Measurements from ENCODE around the gene ENOX2. TPM values are rescaled to one million over a fixed set of nuclear protein-coding genes. Genes with fewer than 3 reads are reported as not detected.

ENOX2 gene
- total and polyA plus RNA-seq, 2 experiments from 2014 or later, result 8.7 to 9.0 TPM

GRCh38 chrX:130840345-130840744, 62.7 kb downstream of the ENOX2 start:
- no peaks in the 10 kb centered on the region for H3K9me3 ChIP-seq (ENCODE audit: low read depth)
- no peaks in the 10 kb centered on the region for H3K79me2 ChIP-seq
- H4K20me1 ChIP-seq (ENCODE audit: insufficient read depth, poor library complexity, severe bottlenecking), result no peaks in the 10 kb centered on the region
- H3K36me3 ChIP-seq (replicated peaks; ENCODE audit: insufficient read depth, low read depth), result no peaks in the 10 kb centered on the region
- no peak overlapping the region for H3K27ac ChIP-seq
- no peaks in the 10 kb centered on the region for H3K27me3 ChIP-seq
- WGBS (ENCODE audit: low lambda C conversion rate, missing lambda C conversion rate), result 51% methylated on average over 2 of the region's 2 CpGs
- H2AFZ ChIP-seq, result no peak overlapping the region
- H3K4me1 ChIP-seq (ENCODE audit: insufficient read depth), result no peaks in the 10 kb centered on the region
- H3K9me2 ChIP-seq (replicated peaks; ENCODE audit: insufficient read depth), result no peaks in the 10 kb centered on the region
- DNase-seq (ENCODE audit: low spot score), result no peak
- no peak overlapping the region for H3K4me3 ChIP-seq
- H3K4me2 ChIP-seq, result no peak overlapping the region
- TF ChIP-seq EZH2phosphoT487 (IDR thresholded peaks at IDR 0.05; ENCODE audit: low read depth, severe bottlenecking, unreplicated experiment), result no peak
- TF ChIP-seq EZH2 (IDR thresholded peaks at IDR 0.05; ENCODE audit: borderline replicate concordance), result no peak
- TF ChIP-seq CTCF (IDR thresholded peaks at IDR 0.05; ENCODE audit: poor library complexity), result no peak

- Histone ChIP-seq H3K9me2 (replicated peaks; ENCODE audit: insufficient read depth) (no peaks in the 10 kb centered on the region), H3K4me2 (no peak overlapping the region), H3K9me3 (ENCODE audit: low read depth) (no peaks in the 10 kb centered on the region), H3K4me1 (ENCODE audit: insufficient read depth) (no peaks in the 10 kb centered on the region), H2AFZ (no peak overlapping the region), H3K36me3 (replicated peaks; ENCODE audit: insufficient read depth, low read depth) (no peaks in the 10 kb centered on the region), H3K79me2 (no peaks in the 10 kb centered on the region), H3K27me3 (no peaks in the 10 kb centered on the region), H3K27ac (no peak overlapping the region), H4K20me1 (ENCODE audit: insufficient read depth, poor library complexity, severe bottlenecking) (no peaks in the 10 kb centered on the region), H3K4me3 (no peak overlapping the region)
- peak; percentile 12 for DNase-seq (ENCODE audit: low spot score)
- 16% methylated on average over 2 of the region's 2 CpGs for WGBS (ENCODE audit: low lambda C conversion rate, missing lambda C conversion rate)
- TF ChIP-seq EZH2phosphoT487 (IDR thresholded peaks at IDR 0.05; ENCODE audit: low read depth, severe bottlenecking, unreplicated experiment) (no peak), EZH2 (IDR thresholded peaks at IDR 0.05; ENCODE audit: borderline replicate concordance) (no peak), CTCF (IDR thresholded peaks at IDR 0.05; ENCODE audit: poor library complexity) (no peak)
These were observed 66.6 kb downstream of the ENOX2 start for GRCh38 chrX:130836447-130836846.

GRCh38 chrX:130834830-130835229, 68.2 kb downstream of the ENOX2 start:
- WGBS (ENCODE audit: low lambda C conversion rate, missing lambda C conversion rate), result 64% methylated on average over 1 of the region's 1 CpG
- no peak overlapping the region for H3K27ac ChIP-seq
- H3K79me2 ChIP-seq, result no peaks in the 10 kb centered on the region

More at GRCh38 chrX:130834830-130835229, 68.2 kb downstream of the ENOX2 start:
- no peaks in the 10 kb centered on the region for H3K36me3 ChIP-seq (replicated peaks; ENCODE audit: insufficient read depth, low read depth)
- H2AFZ ChIP-seq, result no peak overlapping the region
- H3K9me2 ChIP-seq (replicated peaks; ENCODE audit: insufficient read depth), result no peaks in the 10 kb centered on the region
- TF ChIP-seq EZH2phosphoT487 (IDR thresholded peaks at IDR 0.05; ENCODE audit: low read depth, severe bottlenecking, unreplicated experiment), result no peak
- no peak for TF ChIP-seq CTCF (IDR thresholded peaks at IDR 0.05; ENCODE audit: poor library complexity)
- TF ChIP-seq EZH2 (IDR thresholded peaks at IDR 0.05; ENCODE audit: borderline replicate concordance), result no peak
- no peaks in the 10 kb centered on the region for H3K9me3 ChIP-seq (ENCODE audit: low read depth)
- DNase-seq (ENCODE audit: low spot score), result no peak
- no peaks in the 10 kb centered on the region for H4K20me1 ChIP-seq (ENCODE audit: insufficient read depth, poor library complexity, severe bottlenecking)
- H3K4me2 ChIP-seq, result no peak overlapping the region
- no peaks in the 10 kb centered on the region for H3K4me1 ChIP-seq (ENCODE audit: insufficient read depth)
- no peaks in the 10 kb centered on the region for H3K27me3 ChIP-seq
- no peak overlapping the region for H3K4me3 ChIP-seq

All from hepatocyte (in vitro differentiated cells).